IMR-90 (cell line): ENCODE measurements around the gene NPEPL1. TPM values are rescaled to one million over a fixed set of nuclear protein-coding genes. Genes with fewer than 3 reads are reported as not detected.

Source experiments
- ATAC-seq: fragments of 200-7000 bp; cut with Tn5 transposase; 2 replicates; pipeline ENCODE4 v1.9.1; 2020; ENCODE audit warnings: low read depth, mild to moderate bottlenecking, moderate library complexity
- BruUV-seq: library from RNA; stranded (reverse); fragments of 400-500 nt; replicated peaks from 2 replicates; lab custom pipeline; 2021; lab: Mats Ljungman, UMichigan
- CTCF ChIA-PET: fragments of 300-600 bp; formaldehyde crosslinking; extraction: SDS; loops from one replicate; lab custom pipeline; 2021; ENCODE audit warnings: antibody characterized with exemption; lab: Yijun Ruan, JAX
- POLR2A ChIA-PET: fragments of 300-600 bp; sonication (Branson Sonifier 250); formaldehyde crosslinking; loops from one replicate; lab custom pipeline; 2022; ENCODE audit warnings: antibody characterized with exemption; ENCODE audit not compliant: unreplicated experiment; lab: Charles Lee
- DNase-seq: peaks from one replicate; pipeline ENCODE4 v3.0.0; 2013
- H2AFZ ChIP-seq: replicated peaks from 2 replicates; pipeline ENCODE3; 2013; ENCODE audit warnings: low read length, mild to moderate bottlenecking; ENCODE audit not compliant: poor library complexity
- H2AK5ac ChIP-seq: 2 replicates; pipeline ENCODE4 v1.6.1; 2013; ENCODE audit warnings: low read depth, low read length, inconsistent platforms
- H2AK9ac ChIP-seq: replicated peaks from 2 replicates; pipeline ENCODE3; 2013; ENCODE audit warnings: mild to moderate bottlenecking, low read depth, low read length, moderate library complexity; ENCODE audit not compliant: poor library complexity
- H2BK120ac ChIP-seq: 2 replicates; pipeline ENCODE4 v1.6.1; 2013; ENCODE audit warnings: low read depth, low read length, inconsistent platforms
- H2BK15ac ChIP-seq: 3 replicates; pipeline ENCODE4 v1.6.1; 2013; ENCODE audit warnings: low read depth, low read length, inconsistent platforms
- H2BK20ac ChIP-seq: 2 replicates; pipeline ENCODE4 v1.6.1; 2013; ENCODE audit warnings: low read depth, mild to moderate bottlenecking, inconsistent platforms, low read length, moderate library complexity
- H2BK5ac ChIP-seq: 2 replicates; pipeline ENCODE4 v1.6.1; 2013; ENCODE audit warnings: mild to moderate bottlenecking, low read depth, low read length, inconsistent platforms; ENCODE audit not compliant: poor library complexity, severe bottlenecking
- H3K14ac ChIP-seq: replicated peaks from 2 replicates; pipeline ENCODE4 v1.6.1; 2013; ENCODE audit warnings: low read depth, low read length, inconsistent platforms
- H3K18ac ChIP-seq: 2 replicates; pipeline ENCODE4 v1.6.1; 2013; ENCODE audit warnings: low read depth, low read length, control low read depth
- H3K23ac ChIP-seq: 2 replicates; pipeline ENCODE4 v1.6.1; 2013; ENCODE audit warnings: low read depth, low read length, inconsistent platforms
- H3K27ac ChIP-seq: 2 replicates; pipeline ENCODE4 v1.5.1; 2013; ENCODE audit warnings: mild to moderate bottlenecking, control low read depth, low read length; ENCODE audit not compliant: insufficient read depth
- H3K27me3 ChIP-seq: 2 replicates; pipeline ENCODE4 v1.6.1; 2013; ENCODE audit warnings: low read length; ENCODE audit not compliant: control insufficient read depth, insufficient read depth
- H3K36me3 ChIP-seq: 2 replicates; pipeline ENCODE4 v1.6.1; 2013; ENCODE audit warnings: low read length, mixed read lengths; ENCODE audit not compliant: control insufficient read depth, insufficient read depth
- H3K4ac ChIP-seq: 2 replicates; pipeline ENCODE4 v1.6.1; 2013; ENCODE audit warnings: low read depth, low read length, inconsistent platforms
- H3K4me1 ChIP-seq: 2 replicates; pipeline ENCODE4 v1.6.1; 2013; ENCODE audit warnings: low read length, mixed read lengths; ENCODE audit not compliant: control insufficient read depth, insufficient read depth
- H3K4me2 ChIP-seq: 2 replicates; pipeline ENCODE4 v1.6.1; 2013; ENCODE audit warnings: low read depth, mild to moderate bottlenecking, control low read depth, low read length, moderate library complexity
- H3K4me3 ChIP-seq: 2 replicates; pipeline ENCODE4 v1.5.1; 2013; ENCODE audit warnings: low read depth, mild to moderate bottlenecking, control low read depth, low read length, moderate library complexity; ENCODE audit not compliant: insufficient read depth
- H3K56ac ChIP-seq: 2 replicates; pipeline ENCODE4 v1.6.1; 2013; ENCODE audit warnings: low read length, inconsistent platforms; ENCODE audit not compliant: insufficient read depth; ENCODE audit errors: extremely low read depth
- H3K79me1 ChIP-seq, 2 experiments: 2 replicates each; pipeline ENCODE4 v1.6.1; 2013; ENCODE audit warnings: low read length in 2 of 2, inconsistent platforms in 1 of 2, low read depth in 1 of 2
- H3K9ac ChIP-seq: 2 replicates; pipeline ENCODE4 v1.6.1; 2013; ENCODE audit warnings: low read depth, low read length, control low read depth
- H3K9me1 ChIP-seq: 2 replicates; pipeline ENCODE4 v1.6.1; 2013; ENCODE audit warnings: low read length, inconsistent platforms; ENCODE audit not compliant: insufficient read depth
- H3K9me3 ChIP-seq: 2 replicates; pipeline ENCODE4 v1.6.1; 2013; ENCODE audit warnings: low read length; ENCODE audit not compliant: control insufficient read depth, insufficient read depth
- H4K20me1 ChIP-seq: 2 replicates; pipeline ENCODE4 v1.6.1; 2013; ENCODE audit warnings: low read length, inconsistent platforms; ENCODE audit not compliant: insufficient read depth
- H4K5ac ChIP-seq: 2 replicates; pipeline ENCODE4 v1.6.1; 2013; ENCODE audit warnings: mild to moderate bottlenecking, low read depth, low read length, control low read depth
- H4K8ac ChIP-seq, 2 experiments: 2 replicates each; pipeline ENCODE4 v1.6.1; 2013; ENCODE audit warnings: low read depth in 2 of 2, low read length in 2 of 2, control low read depth in 1 of 2, inconsistent platforms in 1 of 2
- H4K91ac ChIP-seq: 2 replicates; pipeline ENCODE4 v1.6.1; 2013; ENCODE audit warnings: low read depth, low read length, inconsistent platforms; ENCODE audit not compliant: insufficient read depth
- MAFK ChIP-seq: IDR thresholded peaks from 2 replicates; pipeline ENCODE4 v1.6.1; 2012; ENCODE audit warnings: low read depth, low read length, improper control_type of control experiment
- MAZ ChIP-seq: IDR thresholded peaks from 2 replicates; pipeline ENCODE4 v1.6.1; 2012; ENCODE audit warnings: low read depth, mild to moderate bottlenecking, low read length, improper control_type of control experiment, moderate library complexity, borderline replicate concordance
- WGBS, 2 experiments: methylation state at CpG; one replicate each; pipeline versions ENCODE4 v1.1.5 to v1.1.7; 2013; ENCODE audit warnings: missing lambda C conversion rate in 2 of 2; ENCODE audit not compliant: insufficient read length in 1 of 2; ENCODE audit errors: extremely low coverage in 2 of 2; 5-methylcytosine and 5-hydroxymethylcytosine counted together
- dilution Hi-C: fragments of 300-500 bp; cut with HindIII; formaldehyde crosslinking; loops from one replicate; pipeline ENCODE4 v1.14.3; 2018; ENCODE audit warnings: low sequenced_read_pairs; ENCODE audit not compliant: unreplicated experiment
- in situ Hi-C: fragments of 300-500 bp; cut with MboI; formaldehyde crosslinking; loops from 3 replicates; pipeline ENCODE4 v1.14.3; 2019; ENCODE audit warnings: low sequenced_read_pairs, inconsistent platforms, mixed read lengths
- intact Hi-C: fragments of 100-400 bp; cut with micrococcal nuclease; formaldehyde crosslinking; loops from 2 replicates; pipeline ENCODE4 v1.10.0; 2022
- polyA plus RNA-seq, 3 experiments: library from polyadenylated mRNA; depleted of rRNA; stranded (reverse); fragments of >200 nt; gene quantifications; 2 replicates each; pipeline ENCODE4 v1.2.3, GENCODE V29; 2012; ENCODE audit warnings: low replicate concordance in 1 of 3
- total RNA-seq: library from RNA; depleted of rRNA; stranded (reverse); fragments of >200 nt; gene quantifications from 2 replicates; pipeline ENCODE4 v1.2.3, GENCODE V29; 2012

NPEPL1 gene
- total and polyA plus RNA-seq, 2 of the 4 experiments (the other 2 are of a cell fraction) = 6.3 to 10.4 TPM

DNA sequence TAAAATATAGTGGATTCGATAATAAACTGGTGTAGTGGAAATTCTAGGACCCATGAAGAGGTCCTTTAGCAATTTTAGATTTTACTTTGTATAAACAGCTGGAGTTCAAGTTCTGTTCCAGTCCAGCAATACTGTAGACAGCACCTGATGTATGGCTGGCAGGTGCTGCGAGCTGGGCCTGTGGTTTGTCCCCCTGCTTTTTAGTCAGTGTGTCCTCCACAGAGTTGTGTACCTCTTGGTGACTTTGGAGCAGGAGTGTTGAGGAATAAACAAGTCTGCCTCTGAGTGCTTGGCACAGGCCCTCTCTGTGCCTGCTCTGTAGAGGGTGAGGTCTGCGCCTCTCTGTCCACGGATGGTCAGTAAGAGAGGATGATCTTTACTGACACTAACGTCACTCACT lies 27.7 kb upstream of the NPEPL1 start:
- Histone ChIP-seq H3K27ac (no peak overlapping the region), H3K9ac (no peak overlapping the region), H2AK9ac (no peak overlapping the region), H3K9me3 (no peaks in the 10 kb centered on the region), H3K18ac (no peak overlapping the region), H2AK5ac (no peak overlapping the region), H4K5ac (no peak overlapping the region), H2BK120ac (no peak overlapping the region), H3K79me1 (peaks cover 36 to 62% of the 10 kb centered on the region in 2 experiments), H3K4me2 (no peak overlapping the region), H2BK5ac (no peak overlapping the region), H3K36me3 (peaks cover 37% of the 10 kb centered on the region), H3K4me1 (peaks cover 2% of the 10 kb centered on the region), H3K4ac (no peak overlapping the region), H3K23ac (no peak overlapping the region), H3K14ac (no peak overlapping the region; the same call in 1 of the 2 replicates), H2BK20ac (no peak overlapping the region), H4K91ac (no peak overlapping the region), H4K20me1 (peaks cover 35% of the 10 kb centered on the region), H3K9me1 (peaks cover 13% of the 10 kb centered on the region), H3K27me3 (no peaks in the 10 kb centered on the region), H3K4me3 (no peak overlapping the region), H3K56ac (no peak overlapping the region), H2AFZ (no peak overlapping the region), H2BK15ac (no peak overlapping the region), H4K8ac (no peak overlapping the region)
- intact Hi-C loops (no loop called here), dilution Hi-C loops (loop anchor here (25.0 kb wide), 1 partner anchor 428 kb away; the partner anchor contains the start of gene ANKRD60), in situ Hi-C loops (no loop called here)
- 100% methylated on average over 3 of the region's 5 CpGs; no CpG with 5 or more reads in 1 of the 2 experiments for WGBS, 2 experiments
- no TSS peak for BruUV-seq
- TF ChIP-seq MAZ (no peak), MAFK (no peak)
- DNase-seq (no peak), ATAC-seq (no peak)
- ChIA-PET CTCF (interaction anchor here (1.2 kb wide), 1 partner anchor 14 kb away, joined by 3 read pairs; the partner anchor contains the start of gene STX16), POLR2A (no interaction called here)
